Measurements from ENCODE around the gene DNAJA3. TPM values are rescaled to one million over a fixed set of nuclear protein-coding genes. Genes with fewer than 3 reads are reported as not detected.

Gene DNAJA3
- total and polyA plus RNA-seq, 2 of the 4 experiments (the other 2 are of a cell fraction), result 38.0 to 40.2 TPM

- intact Hi-C loops (cut with micrococcal nuclease) (no loop called here), dilution Hi-C loops (cut with HindIII; ENCODE audit: low sequenced_read_pairs, unreplicated experiment) (no loop called here), in situ Hi-C loops (cut with MboI; ENCODE audit: low sequenced_read_pairs) (no loop called here)
- H2BK120ac ChIP-seq (ENCODE audit: low read depth, low read length), result no peak overlapping the region
- no peak overlapping the region for H3K23ac ChIP-seq (ENCODE audit: low read depth, low read length)
- no CpG with 5 or more reads among the region's 8 CpGs for WGBS, 2 experiments (ENCODE audit: extremely low coverage in 2 of 2, insufficient read length in 1 of 2)
- DNase-seq (no peak), ATAC-seq (ENCODE audit: low read depth) (no peak)
- H3K4me2 ChIP-seq (ENCODE audit: low read depth, low read length), result no peak overlapping the region
- no peaks in the 10 kb centered on the region for H3K27me3 ChIP-seq (ENCODE audit: control insufficient read depth, insufficient read depth, low read length)
- no peak overlapping the region for H3K9ac ChIP-seq (ENCODE audit: low read depth, low read length)
- no peak overlapping the region for H3K27ac ChIP-seq (ENCODE audit: insufficient read depth, low read length)
- H3K18ac ChIP-seq (ENCODE audit: low read depth, low read length), result no peak overlapping the region
- H3K4me1 ChIP-seq (ENCODE audit: control insufficient read depth, insufficient read depth, low read length), result peaks cover 5% of the 10 kb centered on the region; the same call in 1 of the 2 replicates
- no peak overlapping the region for H3K4ac ChIP-seq (ENCODE audit: low read depth, low read length)
- POLR2A ChIA-PET (ENCODE audit: unreplicated experiment), result no interaction called here
- H3K4me3 ChIP-seq (ENCODE audit: insufficient read depth, low read depth, low read length), result no peak overlapping the region
- no peak overlapping the region for H2BK5ac ChIP-seq (ENCODE audit: low read depth, low read length, poor library complexity, severe bottlenecking)
- H2AK5ac ChIP-seq (ENCODE audit: low read depth, low read length), result no peak overlapping the region
- H2AK9ac ChIP-seq (replicated peaks; ENCODE audit: low read depth, low read length, poor library complexity), result no peak overlapping the region
- no peak overlapping the region for H2BK15ac ChIP-seq (ENCODE audit: low read depth, low read length)
- no peak overlapping the region for H4K5ac ChIP-seq (ENCODE audit: low read depth, low read length)
- H3K14ac ChIP-seq (replicated peaks; ENCODE audit: low read depth, low read length), result no peak overlapping the region
- H4K20me1 ChIP-seq (ENCODE audit: insufficient read depth, low read length), result peaks cover under 1% of the 10 kb centered on the region; the same call in 1 of the 2 replicates
- no peaks in the 10 kb centered on the region for H3K36me3 ChIP-seq (ENCODE audit: control insufficient read depth, insufficient read depth, low read length)
- CTCF ChIA-PET, result interaction anchor here (0.5 kb wide), 1 partner anchor 18 kb away, joined by 3 read pairs; no protein-coding TSS in a partner anchor
- peaks cover 3 to 14% of the 10 kb centered on the region in 2 experiments; a peak in 3 of 4 replicates for H3K79me1 ChIP-seq (ENCODE audit: low read depth in 1 of 2, low read length in 2 of 2)
- no peak overlapping the region for H2AFZ ChIP-seq (replicated peaks; ENCODE audit: low read length, poor library complexity)
- no TSS peak for BruUV-seq (replicated peaks)
- H3K9me3 ChIP-seq (ENCODE audit: control insufficient read depth, insufficient read depth, low read length), result no peaks in the 10 kb centered on the region
- TF ChIP-seq RFX5 (IDR thresholded peaks at IDR 0.05; ENCODE audit: low read depth, low read length) (no peak), RCOR1 (IDR thresholded peaks at IDR 0.05; ENCODE audit: insufficient replicate concordance, low read length) (no peak)
- H3K56ac ChIP-seq (ENCODE audit: extremely low read depth, insufficient read depth, low read length), result no peak overlapping the region
- H2BK20ac ChIP-seq (ENCODE audit: low read depth, low read length), result no peak overlapping the region
- H4K8ac ChIP-seq (ENCODE audit: low read depth in 2 of 2, low read length in 2 of 2), result no peak overlapping the region
- H4K91ac ChIP-seq (ENCODE audit: insufficient read depth, low read depth, low read length), result no peak overlapping the region
- H3K9me1 ChIP-seq (ENCODE audit: insufficient read depth, low read length), result peaks cover 6% of the 10 kb centered on the region
Observed at GRCh38 chr16:4420505-4421105, 5.1 kb upstream of the DNAJA3 start.
